HG03342 (cell line): ENCODE data around the gene GBP7.
A peak's percentile ranks its signal among the peaks of the same experiment; 100 is the strongest.
"Not testable (repeated sequence)": the region's sequence is repeated elsewhere in the genome, so short reads cannot be mapped to it uniquely, and the experiment has no call there.

ENCODE experiments used
- ATAC-seq: cut with Tn5 transposase; IDR thresholded peaks from one replicate; pipeline ENCODE4 v1.9.1; 2021; ENCODE audit warnings: mild to moderate bottlenecking, moderate library complexity; ENCODE audit not compliant: unreplicated experiment

The GBP7 gene

DNA sequence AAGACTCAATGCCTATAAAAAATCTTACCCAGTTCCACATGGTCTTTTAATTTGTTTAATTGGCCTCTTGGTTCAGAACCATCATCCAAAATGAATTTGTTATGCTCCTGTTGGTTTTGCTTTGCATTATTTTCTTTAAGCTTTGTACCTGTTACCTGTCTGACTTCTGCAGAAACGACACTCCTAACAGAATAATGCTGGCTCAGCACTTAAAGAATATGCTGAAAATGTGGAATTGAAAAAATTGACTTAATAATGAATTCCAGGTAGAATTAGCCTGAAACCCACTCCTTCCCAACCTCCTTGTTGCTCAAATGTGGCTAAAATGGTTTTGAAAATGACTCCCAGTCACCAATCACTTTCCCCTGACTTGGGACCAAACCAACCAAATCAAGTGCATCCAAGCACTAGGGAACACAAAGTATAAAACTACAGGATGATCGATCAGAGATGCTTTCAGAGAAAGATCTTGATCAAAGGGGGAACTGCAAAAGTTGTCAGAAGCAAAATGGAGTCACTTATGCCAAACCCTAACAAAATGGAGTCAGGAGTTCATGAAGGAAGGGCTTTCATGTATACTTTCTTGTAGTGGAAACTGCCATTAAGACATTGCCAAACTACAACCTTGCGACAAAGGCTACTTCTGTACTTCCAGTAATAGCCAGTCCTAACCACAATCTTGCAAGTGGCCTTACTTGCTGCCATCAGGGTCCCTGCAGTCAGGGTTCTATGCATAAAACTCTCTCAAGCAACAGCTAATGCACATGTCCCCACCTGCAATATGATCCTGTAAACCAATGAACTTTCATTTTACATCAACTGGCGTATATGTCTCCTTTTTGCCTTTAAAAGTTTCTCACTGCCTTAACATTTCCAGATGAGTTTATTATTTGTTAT is 5.4 kb downstream of the GBP7 start:
- ATAC-seq = no peak

DNA sequence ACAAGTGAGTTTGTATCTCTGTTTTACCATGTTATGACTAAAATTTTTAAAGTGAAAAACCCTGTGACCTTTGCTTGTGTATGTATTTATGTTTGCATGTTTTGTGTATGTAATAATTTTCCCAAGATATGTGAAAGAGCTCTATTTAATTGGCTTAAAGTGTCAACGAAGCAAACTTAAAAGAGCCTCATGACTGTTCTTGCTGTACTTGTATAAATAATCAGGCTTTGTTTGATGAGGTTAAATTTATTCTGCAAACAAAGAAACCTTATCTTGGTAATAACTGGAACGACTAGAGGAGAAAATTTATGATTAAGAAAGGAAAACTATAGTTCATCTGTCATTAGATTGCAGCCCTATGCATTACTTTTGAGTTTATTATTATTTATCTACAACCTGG is 6.6 kb downstream of the GBP7 start:
- ATAC-seq = no peak

DNA sequence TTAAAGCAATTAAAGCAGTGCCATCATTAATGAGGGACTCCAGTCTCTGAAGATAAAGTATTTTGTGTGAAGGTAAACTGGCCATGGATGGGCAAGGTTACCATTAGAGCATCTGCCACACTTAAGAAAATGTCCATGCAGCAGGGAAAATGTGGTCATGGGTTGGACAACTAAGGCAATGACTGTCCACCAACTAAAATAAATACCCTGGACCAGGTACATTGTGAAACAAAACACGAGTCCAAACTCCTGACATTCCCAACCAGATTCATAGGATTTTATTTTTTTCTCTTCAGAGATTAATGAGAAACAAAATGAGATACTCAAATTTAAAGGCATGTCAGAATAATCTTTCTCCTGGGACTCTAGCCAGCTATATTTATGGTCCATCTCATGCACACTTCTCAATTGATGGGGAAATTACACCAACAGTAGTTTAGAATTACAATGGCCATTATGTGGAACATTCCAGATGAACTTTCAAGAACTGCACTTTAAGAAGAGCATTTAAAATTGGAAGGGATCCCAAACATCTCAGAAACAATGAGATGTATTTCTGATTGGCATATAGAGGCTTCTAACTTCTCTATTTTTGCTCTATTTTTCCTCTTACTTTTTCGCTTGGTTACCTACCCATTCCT is 8.1 kb downstream of the GBP7 start:
- ATAC-seq = no peak

DNA sequence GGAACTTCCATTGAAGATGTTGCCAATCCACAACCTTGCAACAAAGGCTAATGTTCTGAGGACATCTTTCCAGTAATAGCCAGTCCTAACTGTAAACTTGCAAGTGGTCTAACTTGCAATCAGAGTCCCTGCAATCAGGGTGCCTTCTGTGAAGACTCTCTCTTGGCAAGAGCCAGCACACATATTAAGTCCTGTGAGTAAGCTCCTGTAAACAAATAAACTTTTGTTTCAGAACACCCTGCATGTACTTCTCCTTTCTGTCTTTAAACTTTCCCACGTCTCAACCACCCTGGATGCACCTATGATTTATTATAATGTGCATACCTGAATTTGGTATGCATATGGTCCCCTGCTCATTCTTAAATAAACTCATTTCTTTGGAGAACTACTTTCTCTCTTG is 9.1 kb downstream of the GBP7 start:
- no peak for ATAC-seq

DNA sequence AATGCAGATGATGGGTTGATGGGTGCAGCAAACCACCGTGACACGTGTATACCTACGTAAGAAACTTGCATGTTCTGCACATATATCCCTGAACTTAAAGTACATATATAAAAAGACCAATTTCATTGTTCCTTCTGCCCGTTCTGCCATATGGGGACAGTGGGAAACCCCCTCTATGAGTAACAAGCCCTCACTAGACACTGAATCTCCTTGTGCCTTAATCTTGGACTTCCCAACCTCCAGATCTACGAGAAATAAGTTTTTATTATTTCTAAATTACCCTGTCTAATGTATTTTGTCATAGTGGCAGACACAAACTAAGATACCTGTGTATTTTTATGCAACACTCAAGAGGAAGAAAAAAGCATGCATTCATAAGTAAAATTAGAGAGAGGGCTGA is 10.0 kb downstream of the GBP7 start:
- no peak for ATAC-seq

DNA sequence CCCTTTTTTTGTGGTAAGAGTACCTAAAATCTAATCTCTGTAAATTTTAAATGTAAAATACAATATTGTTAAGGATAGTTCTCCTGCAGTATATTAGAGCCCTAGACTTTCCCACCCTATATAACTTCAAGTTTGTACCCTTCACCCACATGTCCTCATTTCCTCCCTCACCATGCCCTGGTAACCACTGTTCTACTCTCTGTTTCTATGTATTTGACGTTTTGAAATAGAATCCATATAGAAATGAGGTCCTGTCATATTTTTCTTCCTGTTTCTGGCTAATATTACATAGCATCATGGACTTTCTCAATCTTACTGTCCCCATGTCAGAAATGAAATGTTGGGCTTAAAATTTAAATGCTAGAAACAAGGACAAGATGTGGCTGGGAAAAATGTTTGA is 24.8 kb downstream of the GBP7 start:
- no peak for ATAC-seq

DNA sequence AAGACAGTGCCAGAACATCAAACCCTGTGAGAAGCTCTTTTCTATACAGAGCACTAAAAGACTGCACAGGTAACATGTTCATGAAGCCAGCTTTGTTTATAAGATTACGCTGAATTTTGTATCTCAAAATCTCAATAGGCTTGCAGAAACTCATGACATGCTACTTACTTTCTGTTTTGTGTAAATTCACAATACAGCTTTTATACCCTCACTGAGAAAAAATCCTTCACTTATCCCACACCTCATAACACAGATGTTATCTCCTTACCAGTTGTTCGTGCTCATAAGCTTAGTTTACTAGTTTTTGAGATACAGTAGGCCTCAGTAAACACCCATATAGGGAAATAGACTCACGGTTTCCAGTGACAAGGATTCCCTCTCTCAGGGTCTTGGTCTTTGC is 25.8 kb downstream of the GBP7 start:
- no peak for ATAC-seq

DNA sequence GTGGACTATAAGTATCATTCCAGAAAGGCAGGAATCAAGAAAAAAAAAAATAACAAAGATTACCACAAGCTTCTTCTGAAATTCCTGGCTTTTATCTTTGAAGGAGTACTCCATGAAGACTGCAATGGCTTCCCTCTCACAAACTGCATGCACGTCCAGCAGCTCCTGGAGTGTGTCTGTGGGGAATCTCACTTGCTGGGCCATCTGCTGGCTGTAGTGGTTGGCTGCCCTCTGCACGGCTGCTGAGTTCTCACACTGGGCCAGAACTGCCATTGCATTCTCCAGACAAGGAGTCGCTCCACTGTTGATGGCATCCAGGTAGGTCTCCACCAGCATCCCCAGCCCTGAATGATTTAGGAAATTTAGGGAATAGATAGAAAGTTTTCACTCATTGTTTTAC is 26.6 kb downstream of the GBP7 start:
- ATAC-seq = no peak

DNA sequence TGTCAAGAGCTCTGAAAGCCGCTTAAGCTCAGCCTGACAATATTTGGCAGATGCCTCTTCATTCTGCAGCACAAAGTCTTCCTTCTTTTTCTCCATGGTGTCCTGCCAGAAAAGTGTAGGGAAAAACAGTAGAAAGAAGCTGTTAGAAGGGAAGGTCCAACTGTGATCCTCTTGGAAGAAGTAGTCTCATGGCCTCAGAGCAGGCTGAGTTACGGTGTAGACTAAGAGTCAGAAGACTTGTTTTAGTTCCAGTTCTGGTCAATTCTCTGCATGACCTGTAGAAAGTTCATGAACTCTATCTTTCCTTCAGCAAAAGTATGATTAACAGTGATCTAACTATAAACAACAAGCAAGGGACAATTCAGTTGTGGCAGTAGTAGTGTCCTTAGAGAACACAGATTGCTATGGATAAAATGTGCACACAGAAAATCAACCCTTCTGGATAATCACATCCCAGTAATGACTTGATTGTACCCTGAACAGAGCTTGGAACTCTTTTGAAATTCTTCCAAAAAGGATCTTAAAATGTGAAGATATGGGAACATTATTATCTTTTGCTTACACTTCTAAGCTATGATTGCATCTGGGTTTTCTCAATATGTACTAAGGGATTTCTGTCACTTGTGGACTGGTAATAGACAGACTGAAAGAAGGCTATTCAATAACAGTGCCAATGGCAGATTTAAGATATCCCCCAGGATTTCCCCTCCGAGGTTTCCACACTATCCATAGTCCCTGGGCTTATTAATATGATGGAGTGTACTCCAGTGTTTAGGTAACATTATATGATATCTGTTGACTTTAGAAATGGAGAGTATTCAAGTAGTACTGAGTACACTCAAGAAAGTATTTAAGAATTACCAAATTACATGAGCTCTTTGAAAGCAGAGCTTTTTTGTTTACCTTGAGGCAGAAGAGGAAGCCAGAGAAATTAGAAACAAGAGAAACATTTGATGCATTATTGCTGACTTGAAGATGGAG is 27.8 kb downstream of the GBP7 start:
- ATAC-seq = no peak

DNA sequence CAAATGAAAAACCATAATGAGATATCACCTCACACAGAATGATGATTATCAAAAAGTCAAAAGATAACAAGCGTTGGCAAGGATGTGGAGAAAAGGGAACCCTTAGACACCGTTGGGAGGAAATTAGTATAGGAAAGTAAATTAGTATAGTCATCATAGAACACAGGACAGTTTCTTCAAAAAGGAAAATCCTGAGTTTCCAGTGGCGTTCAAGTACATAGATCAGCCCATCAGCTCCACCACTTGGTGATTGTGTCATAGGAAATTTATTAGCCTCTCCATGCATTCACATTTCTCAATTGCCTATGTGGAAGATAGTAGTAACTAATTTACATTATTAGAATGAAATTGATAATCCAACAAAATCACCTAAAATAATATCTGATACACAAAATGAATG is 29.1 kb downstream of the GBP7 start:
- ATAC-seq = no peak

DNA sequence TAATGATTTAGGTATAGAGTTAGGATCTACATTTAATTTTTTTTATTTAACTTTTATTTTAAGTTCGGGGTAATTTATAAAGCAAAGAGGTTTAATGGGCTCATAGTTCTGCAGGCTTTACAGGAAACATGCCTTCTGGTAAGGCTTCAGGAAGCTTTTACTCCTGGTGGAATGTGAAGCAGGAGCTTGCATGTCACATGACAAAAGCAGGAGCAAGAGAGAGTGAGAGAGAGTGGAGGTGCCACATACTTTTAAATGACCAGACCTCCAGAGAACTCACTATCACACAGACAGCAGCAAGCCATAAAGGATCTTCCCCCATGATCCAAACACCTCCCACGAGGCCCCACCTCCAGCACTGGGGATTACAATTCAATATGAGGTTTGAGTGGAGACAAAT is 32.3 kb downstream of the GBP7 start:
- no peak for ATAC-seq

DNA sequence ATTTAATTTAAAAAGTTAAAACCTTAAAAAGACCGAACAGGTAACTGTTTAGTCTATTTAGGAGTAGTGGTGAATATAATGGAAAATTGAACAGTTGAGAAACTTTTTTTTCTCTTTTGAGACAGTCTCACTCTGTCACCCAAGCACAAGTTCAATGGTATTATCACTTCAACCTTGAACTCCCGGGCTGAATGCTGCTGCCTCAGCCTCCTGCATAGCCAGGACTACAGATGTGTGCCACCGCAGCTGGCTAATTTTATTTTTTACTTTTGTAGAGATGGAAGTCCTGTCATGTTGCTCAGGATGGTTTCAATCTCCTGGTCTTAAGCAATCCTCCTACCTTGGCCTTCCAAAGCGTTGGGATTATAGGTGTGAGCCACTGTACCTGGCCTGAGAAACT is 33.6 kb downstream of the GBP7 start:
- no peak for ATAC-seq

DNA sequence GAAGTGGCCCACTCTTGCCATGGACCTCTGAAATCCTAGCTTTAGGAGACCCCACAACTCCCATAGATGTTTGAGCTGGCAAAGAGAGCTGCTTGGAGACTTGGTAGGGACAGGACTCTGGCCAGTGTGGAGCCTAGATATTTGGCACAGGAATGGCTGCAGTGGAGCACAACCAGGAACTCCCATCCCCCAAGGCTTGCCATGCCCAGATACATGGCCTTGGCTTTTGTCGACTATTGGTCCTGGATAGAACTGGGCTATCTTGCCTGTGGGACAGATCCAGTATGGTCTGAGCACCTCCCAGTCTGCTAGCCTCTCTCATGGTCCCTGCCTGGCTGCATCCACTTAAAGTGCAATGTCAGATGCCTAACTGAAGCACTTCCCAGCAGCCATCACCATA is 42.1 kb downstream of the GBP7 start:
- no peak for ATAC-seq

DNA sequence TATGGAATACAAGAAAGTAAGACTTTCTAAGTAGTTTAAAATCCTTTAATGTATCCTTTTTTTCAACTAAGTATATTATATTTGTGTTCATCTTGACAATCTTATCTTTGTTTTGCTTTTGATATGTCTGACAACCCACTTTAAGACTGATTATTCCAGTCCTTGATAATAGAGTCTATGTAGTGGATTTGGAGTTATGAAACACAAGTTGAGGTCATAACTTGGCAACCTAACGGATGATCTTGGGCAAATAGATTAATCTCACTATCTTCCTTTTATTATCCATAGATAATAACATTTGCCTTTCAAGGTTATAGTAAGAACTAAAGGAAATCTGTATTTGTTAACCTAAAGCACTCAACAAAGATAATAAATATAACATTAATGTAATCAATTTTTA is 45.1 kb downstream of the GBP7 start:
- no peak for ATAC-seq

DNA sequence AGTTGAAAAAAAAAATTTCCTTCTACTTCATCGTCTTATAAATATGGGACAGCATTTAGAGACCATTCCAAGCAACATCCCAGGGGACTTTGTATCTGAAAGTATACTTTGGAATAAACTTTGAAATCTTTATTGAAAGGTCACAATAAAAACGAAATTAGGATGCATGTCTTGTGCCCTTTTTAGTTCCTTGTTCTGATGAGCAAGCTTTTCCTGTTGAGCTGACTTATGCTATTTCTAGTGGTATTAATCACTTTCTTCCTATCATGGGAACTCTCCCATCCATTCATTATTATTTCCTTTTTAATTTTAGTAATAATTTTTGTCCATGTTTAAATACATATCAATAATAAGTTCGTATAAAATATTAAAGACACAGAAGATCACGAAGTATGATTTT is 45.9 kb downstream of the GBP7 start:
- ATAC-seq = no peak

DNA sequence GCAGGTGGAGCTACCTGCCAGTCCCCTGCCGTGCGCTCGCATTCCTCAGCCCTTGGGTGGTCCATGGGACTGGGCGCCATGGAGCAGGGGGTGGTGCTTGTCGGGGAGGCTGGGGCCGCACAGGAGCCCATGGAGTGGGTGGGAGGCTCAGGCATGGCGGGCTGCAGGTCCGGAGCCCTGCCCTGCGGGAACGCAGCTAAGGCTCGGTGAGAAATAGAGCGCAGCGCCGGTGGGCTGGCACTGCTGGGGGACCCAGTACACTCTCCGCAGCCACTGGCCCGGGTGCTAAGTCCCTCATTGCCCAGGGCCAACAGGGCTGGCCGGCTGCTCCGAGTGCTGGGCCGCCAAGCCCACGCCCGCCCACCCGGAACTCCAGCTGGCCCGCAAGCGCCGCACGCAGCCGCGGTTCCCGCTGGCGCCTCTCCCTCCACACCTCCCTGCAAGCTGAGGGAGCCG is 47.8 kb downstream of the GBP7 start:
- not testable (repeated sequence) for ATAC-seq

DNA sequence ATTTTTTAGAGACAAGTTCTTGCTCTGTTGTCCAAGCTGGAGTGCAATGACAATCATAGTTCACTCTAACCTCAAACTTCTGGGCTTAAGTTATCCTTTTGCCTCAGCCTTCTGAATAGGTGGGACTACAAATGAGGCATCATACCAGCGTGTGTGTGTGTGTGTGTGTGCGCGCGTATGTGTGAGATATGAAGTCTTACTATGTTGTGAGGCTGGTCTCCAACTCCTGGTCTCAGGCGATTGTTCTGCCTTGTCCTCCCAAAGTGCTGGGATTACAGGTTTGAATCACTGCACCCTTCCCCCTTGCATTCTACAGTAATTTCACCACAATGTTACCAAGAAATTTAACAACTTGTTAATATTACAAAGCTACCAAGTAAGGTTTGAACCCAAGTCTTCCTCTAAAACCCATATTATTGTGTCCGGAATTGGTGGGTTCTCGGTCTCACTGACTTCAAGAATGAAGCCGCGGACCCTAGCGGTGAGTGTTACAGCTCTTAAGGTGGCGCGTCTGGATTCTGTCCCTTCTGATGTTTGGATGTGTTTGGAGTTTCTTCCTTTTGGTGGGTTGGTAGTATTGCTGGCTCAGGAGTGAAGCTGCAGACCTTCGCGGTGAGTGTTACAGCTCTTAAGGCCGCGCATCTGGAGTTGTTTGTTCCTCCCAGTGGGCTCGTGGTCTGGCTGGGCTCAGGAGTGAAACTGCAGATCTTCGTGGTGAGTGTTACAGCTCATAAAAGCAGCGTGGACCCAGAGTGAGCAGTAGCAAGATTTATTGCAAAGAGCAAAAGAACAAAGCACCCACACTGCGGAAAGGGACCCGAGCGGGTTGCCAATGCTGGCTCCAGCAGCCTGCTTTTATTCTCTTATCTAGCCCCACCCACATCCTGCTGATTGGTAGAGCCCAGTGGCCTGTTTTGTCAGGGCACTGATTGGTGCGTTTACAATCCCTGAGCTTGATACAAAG is 48.9 kb downstream of the GBP7 start:
- not testable (repeated sequence) for ATAC-seq

DNA sequence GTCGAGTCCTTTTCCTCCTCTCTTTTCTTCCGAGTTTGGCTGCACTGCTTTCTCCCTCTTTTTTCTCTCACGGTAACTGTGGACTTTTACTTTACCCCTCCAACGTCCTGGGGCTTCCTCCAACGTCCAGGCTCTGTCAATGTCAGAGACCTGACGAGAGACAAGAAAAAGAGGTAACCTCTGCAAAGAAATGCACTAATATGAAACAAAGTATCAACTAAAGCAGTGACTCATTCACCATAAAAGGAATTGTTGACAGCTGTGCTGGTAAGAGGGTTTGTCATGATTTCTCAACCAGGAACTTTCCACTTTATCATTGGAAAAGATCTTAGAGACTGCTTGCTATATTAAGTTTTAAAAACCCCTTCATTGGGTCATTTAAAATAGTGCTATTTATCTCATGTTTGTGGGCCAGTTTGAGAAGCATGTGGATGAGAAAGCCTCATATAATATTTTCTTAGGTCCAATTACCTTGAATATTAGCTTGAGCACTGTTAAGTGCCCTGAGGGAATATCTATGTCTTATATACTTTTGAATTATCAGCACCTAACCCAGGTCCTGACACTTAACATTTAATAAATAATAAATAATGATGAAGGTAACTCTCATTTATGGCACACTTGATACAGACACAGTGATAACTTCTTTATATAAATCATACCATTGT is 49.8 kb downstream of the GBP7 start, which contains the start of gene GBP2:
TSS of gene GBP2 (minus strand) at position 202 of the 668 bp plus-strand sequence. CDS start 4,148 bp downstream, outside the sequence.
- peak; percentile 59 for ATAC-seq

DNA sequence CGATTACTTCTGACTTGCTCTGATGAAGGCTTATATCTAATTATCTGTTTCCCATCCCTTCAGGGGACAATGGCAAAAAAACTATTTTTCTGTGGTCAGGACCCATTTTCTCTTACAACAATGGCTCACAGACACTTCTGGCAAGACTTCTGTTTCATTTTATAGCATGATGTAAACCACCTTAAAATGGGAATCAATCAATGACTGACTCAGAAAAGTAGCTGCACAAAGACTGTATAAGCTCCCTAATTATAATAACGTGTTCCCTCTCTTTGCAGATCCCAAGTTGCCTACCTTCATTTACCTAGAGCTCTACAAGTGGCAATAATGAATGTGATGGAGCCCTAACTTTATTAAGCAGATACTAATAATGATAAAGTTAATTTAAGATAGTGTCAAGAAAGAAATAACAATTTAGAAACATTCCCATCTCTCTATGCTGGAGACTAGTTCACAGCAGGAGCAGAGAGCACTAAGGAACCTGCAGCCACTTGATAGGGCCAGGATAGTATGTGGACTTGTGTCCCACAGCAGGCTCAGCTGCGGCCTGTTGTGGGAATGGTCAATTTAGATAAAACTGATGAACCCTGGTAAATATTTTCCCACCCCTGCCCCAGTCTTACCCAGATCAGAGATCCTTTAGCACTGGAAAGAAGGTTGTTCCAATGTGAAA is 50.4 kb downstream of the GBP7 start:
- ATAC-seq = peak; percentile 30
